ENCODE measurements around the gene SPOP. TPM values are rescaled to one million over a fixed set of nuclear protein-coding genes. Genes with fewer than 3 reads are reported as not detected.

The SPOP gene
- total RNA-seq, 1 donor from 2014 or later: 62.9 TPM

DNA sequence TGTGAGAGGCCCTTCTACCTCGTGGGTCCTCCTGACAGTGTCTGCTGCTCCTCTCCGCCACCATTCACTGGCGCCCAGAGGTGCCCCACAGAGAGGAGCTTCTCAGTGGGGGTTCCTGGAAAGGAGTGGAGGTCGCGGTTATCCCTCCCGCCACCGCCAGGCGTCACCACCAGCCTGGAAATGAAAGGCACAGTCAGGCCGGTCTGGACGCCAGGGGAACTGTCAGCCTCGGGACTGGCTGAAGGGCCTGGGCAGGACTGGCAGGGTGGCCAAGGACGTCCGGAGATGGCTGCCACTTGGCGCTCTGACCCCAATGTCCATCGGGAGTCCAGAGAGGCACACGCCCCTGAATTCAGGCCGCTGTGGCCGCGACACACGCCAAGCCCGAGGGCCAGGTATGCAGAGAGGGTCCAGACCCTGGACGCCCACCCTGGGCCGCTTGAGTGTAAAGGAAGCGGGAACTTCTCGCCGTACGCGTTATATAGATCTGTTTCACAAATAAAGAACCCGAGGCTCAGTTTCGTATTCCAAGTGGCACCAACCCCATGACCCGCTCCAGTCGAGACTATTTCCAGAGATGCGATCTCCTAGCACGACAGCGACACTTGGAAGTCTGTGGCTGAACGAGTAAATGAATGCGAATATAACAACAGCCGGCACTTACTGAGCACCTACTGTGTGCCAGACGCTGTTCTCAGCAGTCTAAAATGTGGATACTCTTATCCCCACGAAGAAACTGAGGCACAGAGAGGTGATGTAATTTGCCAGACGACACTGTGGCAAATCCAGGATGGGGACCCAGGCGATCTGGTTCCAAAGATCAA is 109.8 kb downstream of the SPOP start:
- Mint-ChIP-seq H3K27ac (ENCODE audit: unreplicated experiment) (peak overlapping the region; percentile 17), H3K27me3 (ENCODE audit: low read depth) (peaks cover 13% of the 10 kb centered on the region), H3K9me3 (ENCODE audit: low read depth) (no peaks in the 10 kb centered on the region), H3K4me1 (ENCODE audit: low read depth) (peaks cover 16% of the 10 kb centered on the region), H3K36me3 (ENCODE audit: low read depth) (no peaks in the 10 kb centered on the region), H3K4me3 (ENCODE audit: unreplicated experiment) (peak overlapping the region; percentile 73)
- TF ChIP-seq, protein P1, sequence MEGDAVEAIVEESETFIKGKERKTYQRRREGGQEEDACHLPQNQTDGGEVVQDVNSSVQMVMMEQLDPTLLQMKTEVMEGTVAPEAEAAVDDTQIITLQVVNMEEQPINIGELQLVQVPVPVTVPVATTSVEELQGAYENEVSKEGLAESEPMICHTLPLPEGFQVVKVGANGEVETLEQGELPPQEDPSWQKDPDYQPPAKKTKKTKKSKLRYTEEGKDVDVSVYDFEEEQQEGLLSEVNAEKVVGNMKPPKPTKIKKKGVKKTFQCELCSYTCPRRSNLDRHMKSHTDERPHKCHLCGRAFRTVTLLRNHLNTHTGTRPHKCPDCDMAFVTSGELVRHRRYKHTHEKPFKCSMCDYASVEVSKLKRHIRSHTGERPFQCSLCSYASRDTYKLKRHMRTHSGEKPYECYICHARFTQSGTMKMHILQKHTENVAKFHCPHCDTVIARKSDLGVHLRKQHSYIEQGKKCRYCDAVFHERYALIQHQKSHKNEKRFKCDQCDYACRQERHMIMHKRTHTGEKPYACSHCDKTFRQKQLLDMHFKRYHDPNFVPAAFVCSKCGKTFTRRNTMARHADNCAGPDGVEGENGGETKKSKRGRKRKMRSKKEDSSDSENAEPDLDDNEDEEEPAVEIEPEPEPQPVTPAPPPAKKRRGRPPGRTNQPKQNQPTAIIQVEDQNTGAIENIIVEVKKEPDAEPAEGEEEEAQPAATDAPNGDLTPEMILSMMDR (IDR thresholded peaks at IDR 0.05): peak; percentile 99
- peak; percentile 10 for DNase-seq (ENCODE audit: low spot score)

DNA sequence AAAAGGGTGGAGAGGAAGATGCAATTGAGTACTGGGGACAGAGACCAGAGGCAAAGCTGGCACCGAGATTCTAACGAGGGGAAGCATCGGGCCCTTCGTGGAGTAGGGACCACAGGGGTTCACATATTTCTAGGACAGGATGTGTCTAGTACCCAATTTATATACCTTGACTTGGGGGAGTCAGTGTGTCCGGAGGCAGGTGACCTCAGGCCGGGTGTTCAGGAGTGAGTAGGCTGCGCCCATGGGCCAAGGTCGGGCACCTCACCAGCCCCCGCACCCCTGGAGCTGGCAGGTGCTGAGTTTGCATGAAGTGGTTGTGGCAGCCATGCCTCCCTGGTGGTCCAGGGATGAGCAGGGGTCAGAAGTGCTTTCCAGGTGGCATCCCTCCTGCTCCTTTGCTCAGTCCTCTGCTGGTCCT is 110.8 kb downstream of the SPOP start:
- Mint-ChIP-seq H3K27me3 (ENCODE audit: low read depth) (peaks cover 13% of the 10 kb centered on the region), H3K27ac (ENCODE audit: unreplicated experiment) (no peak overlapping the region), H3K9me3 (ENCODE audit: low read depth) (no peaks in the 10 kb centered on the region), H3K4me3 (ENCODE audit: unreplicated experiment) (no peak overlapping the region), H3K4me1 (ENCODE audit: low read depth) (peaks cover 16% of the 10 kb centered on the region), H3K36me3 (ENCODE audit: low read depth) (no peaks in the 10 kb centered on the region)
- TF ChIP-seq, protein P1 (IDR thresholded peaks at IDR 0.05): no peak
- no peak for DNase-seq (ENCODE audit: low spot score)

DNA sequence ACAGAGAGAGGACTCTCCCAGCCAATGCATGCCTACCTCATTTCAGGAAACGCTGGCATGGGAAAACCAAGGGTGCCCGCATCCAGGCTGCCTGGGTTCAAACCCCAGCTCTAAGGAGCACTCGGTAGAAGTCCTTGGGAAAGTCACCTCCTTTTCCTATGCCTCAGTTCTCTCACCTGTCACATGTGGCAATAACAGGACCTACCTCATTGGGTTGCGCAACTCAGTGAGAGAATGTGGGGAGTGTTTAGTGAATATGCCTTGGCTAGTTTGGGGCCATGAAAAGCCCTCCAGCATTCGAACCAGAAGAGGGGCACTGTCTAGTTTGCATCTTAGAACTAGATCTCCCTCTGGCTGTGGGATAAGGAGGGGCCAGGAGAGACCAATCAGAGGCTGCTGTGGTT is 111.2 kb downstream of the SPOP start:
- Mint-ChIP-seq H3K36me3 (ENCODE audit: low read depth) (no peaks in the 10 kb centered on the region), H3K4me1 (ENCODE audit: low read depth) (peaks cover 16% of the 10 kb centered on the region), H3K27ac (ENCODE audit: unreplicated experiment) (no peak overlapping the region), H3K27me3 (ENCODE audit: low read depth) (peaks cover 15% of the 10 kb centered on the region), H3K9me3 (ENCODE audit: low read depth) (no peaks in the 10 kb centered on the region), H3K4me3 (ENCODE audit: unreplicated experiment) (no peak overlapping the region)
- TF ChIP-seq, protein P1 (IDR thresholded peaks at IDR 0.05): no peak
- peak; percentile 18 for DNase-seq (ENCODE audit: low spot score)

DNA sequence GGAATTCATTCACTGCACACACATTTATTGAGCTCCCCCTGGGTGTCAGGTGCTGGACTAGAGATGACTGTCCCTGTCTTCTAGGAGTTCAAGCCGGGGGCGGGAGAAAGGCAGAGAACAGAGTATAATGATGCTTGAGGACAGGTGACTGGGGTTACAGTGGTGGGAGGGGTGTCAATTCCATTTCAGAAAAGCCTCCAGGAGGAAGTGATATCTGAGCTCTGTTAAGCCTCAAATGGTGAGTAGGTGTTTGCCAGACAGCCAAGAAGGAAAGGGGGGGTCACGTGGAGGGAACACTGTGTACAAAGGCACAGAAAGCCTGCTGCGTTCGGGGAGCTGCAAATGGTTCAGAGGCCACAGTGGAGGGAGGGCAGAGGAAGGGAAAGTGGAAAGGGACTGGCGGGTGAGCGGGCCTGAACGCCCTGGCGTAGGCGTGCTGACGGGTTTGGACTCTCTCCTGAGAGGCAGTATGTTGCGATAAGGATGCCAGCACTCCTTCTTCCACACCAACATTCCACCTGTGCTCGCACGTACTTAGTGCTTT is 111.9 kb downstream of the SPOP start:
- Mint-ChIP-seq H3K36me3 (ENCODE audit: low read depth) (peaks cover under 1% of the 10 kb centered on the region), H3K27me3 (ENCODE audit: low read depth) (peaks cover 15% of the 10 kb centered on the region), H3K27ac (ENCODE audit: unreplicated experiment) (no peak overlapping the region), H3K4me1 (ENCODE audit: low read depth) (peaks cover 16% of the 10 kb centered on the region), H3K9me3 (ENCODE audit: low read depth) (peaks cover 4% of the 10 kb centered on the region), H3K4me3 (ENCODE audit: unreplicated experiment) (no peak overlapping the region)
- no peak for DNase-seq (ENCODE audit: low spot score)
- TF ChIP-seq, protein P1 (IDR thresholded peaks at IDR 0.05): no peak

DNA sequence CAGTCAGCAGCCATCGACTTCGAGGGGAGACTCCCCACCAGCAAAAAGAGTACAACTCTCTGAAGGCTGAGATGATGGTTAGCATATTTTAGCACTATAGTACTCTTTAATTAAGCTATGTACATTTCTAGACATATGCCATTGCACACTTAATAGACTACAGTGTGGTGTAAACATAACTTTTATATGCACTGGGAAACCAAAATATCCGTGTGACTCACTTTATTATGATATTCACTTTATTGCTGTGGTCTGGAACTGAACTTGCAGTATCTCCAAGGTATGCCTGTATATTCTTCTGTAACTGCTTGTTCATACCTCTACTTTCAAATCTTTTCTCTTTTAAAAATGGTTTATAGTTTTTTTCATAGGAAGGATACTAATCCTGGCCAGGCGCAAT is 113.3 kb downstream of the SPOP start:
- Mint-ChIP-seq H3K4me3 (ENCODE audit: unreplicated experiment) (no peak overlapping the region), H3K4me1 (ENCODE audit: low read depth) (peaks cover 16% of the 10 kb centered on the region), H3K9me3 (ENCODE audit: low read depth) (peaks cover 8% of the 10 kb centered on the region), H3K27me3 (ENCODE audit: low read depth) (peaks cover 15% of the 10 kb centered on the region), H3K27ac (ENCODE audit: unreplicated experiment) (no peak overlapping the region), H3K36me3 (ENCODE audit: low read depth) (peaks cover 2% of the 10 kb centered on the region)
- TF ChIP-seq, protein P1 (IDR thresholded peaks at IDR 0.05): no peak
- no peak for DNase-seq (ENCODE audit: low spot score)

Data from chondrocyte (in vitro differentiated cells).